ENCODE data around the gene SCARB1. TPM values are rescaled to one million over a fixed set of nuclear protein-coding genes. Genes with fewer than 3 reads are reported as not detected.

The SCARB1 gene
- total RNA-seq, 1 donor from 2014 or later = 11.1 TPM

DNA sequence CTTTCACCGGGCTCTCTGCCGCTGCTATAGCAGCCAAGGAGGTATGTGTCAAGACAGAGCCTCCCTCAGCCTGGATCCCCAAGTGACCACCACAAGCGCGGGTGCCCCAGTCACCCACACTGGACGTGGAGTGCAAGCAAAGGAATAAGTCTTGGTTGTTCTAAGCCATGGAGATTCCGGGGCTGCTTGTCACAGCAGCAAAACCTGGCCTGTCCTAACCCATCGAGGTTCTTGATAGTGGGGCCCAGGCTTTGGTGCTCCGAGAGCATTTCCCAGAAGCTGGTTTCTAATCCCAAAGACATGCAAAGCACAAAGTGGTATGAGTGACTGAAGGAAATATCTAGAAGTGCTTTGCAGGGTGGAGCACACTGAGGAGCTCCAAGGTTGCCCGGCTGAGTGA is 51.3 kb downstream of the SCARB1 start:
- intact Hi-C loops (cut with micrococcal nuclease) = no loop called here
- H3K4me3 ChIP-seq = no peak overlapping the region
- no peak overlapping the region for H3K27ac ChIP-seq (replicated peaks)
- DNase-seq = no peak
- H3K27me3 ChIP-seq (ENCODE audit: low read depth) = no peaks in the 10 kb centered on the region
- peaks cover 30% of the 10 kb centered on the region for H3K36me3 ChIP-seq
- TF ChIP-seq, protein P1, sequence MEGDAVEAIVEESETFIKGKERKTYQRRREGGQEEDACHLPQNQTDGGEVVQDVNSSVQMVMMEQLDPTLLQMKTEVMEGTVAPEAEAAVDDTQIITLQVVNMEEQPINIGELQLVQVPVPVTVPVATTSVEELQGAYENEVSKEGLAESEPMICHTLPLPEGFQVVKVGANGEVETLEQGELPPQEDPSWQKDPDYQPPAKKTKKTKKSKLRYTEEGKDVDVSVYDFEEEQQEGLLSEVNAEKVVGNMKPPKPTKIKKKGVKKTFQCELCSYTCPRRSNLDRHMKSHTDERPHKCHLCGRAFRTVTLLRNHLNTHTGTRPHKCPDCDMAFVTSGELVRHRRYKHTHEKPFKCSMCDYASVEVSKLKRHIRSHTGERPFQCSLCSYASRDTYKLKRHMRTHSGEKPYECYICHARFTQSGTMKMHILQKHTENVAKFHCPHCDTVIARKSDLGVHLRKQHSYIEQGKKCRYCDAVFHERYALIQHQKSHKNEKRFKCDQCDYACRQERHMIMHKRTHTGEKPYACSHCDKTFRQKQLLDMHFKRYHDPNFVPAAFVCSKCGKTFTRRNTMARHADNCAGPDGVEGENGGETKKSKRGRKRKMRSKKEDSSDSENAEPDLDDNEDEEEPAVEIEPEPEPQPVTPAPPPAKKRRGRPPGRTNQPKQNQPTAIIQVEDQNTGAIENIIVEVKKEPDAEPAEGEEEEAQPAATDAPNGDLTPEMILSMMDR (IDR thresholded peaks at IDR 0.05; ENCODE audit: borderline replicate concordance) = no peak
- no peaks in the 10 kb centered on the region for H3K4me1 ChIP-seq
- H3K9me3 ChIP-seq (replicated peaks) = no peaks in the 10 kb centered on the region

DNA sequence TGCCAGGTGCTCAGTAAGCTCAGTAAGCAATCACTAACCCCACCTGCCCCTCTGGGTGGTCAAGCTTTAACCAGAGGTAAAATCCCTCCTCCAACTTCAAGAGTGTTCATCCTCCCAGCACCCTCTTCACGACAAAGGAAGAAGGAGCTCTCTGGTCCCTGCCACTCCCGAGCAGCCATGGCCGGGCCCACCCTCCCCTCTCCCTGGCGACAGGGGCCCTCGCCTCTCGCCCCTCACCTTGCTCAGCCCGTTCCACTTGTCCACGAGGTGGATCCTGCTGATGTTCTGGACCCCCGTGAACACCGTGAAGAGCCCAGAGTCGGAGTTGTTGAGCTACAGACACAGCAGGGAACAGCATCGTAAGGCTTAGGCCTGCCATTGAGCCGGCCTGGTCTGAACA is 52.0 kb downstream of the SCARB1 start:
- no peak overlapping the region for H3K4me3 ChIP-seq
- TF ChIP-seq, protein P1 (IDR thresholded peaks at IDR 0.05; ENCODE audit: borderline replicate concordance) = no peak
- no peaks in the 10 kb centered on the region for H3K9me3 ChIP-seq (replicated peaks)
- DNase-seq = no peak
- H3K27ac ChIP-seq (replicated peaks) = no peak overlapping the region
- no peaks in the 10 kb centered on the region for H3K4me1 ChIP-seq
- H3K27me3 ChIP-seq (ENCODE audit: low read depth) = no peaks in the 10 kb centered on the region
- peaks cover 30% of the 10 kb centered on the region for H3K36me3 ChIP-seq
- intact Hi-C loops (cut with micrococcal nuclease) = no loop called here

DNA sequence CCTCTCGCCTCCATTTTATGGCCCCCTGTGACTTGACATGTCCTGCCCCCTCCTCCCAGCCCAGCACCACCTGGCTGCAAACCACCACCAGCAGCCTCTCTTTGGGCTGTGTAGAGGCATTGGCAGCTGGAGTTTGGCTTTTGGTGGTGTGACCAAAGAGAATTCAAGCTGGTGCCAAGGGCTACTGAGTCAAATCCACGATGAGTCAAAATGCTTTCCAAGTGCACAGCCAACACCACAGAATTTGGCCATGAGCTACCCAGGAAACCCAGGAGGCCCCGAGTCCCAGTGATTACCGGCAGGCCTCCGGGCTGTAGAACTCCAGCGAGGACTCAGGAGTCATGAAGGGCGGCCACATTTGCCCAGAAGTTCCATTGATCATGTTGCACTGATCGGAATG is 53.8 kb downstream of the SCARB1 start:
- Histone ChIP-seq H3K9me3 (replicated peaks) (no peaks in the 10 kb centered on the region), H3K4me1 (no peaks in the 10 kb centered on the region), H3K27ac (replicated peaks) (no peak overlapping the region), H3K4me3 (no peak overlapping the region), H3K27me3 (ENCODE audit: low read depth) (no peaks in the 10 kb centered on the region), H3K36me3 (peaks cover 35% of the 10 kb centered on the region)
- DNase-seq = no peak
- TF ChIP-seq, protein P1 (IDR thresholded peaks at IDR 0.05; ENCODE audit: borderline replicate concordance) = no peak
- intact Hi-C loops (cut with micrococcal nuclease) = no loop called here

DNA sequence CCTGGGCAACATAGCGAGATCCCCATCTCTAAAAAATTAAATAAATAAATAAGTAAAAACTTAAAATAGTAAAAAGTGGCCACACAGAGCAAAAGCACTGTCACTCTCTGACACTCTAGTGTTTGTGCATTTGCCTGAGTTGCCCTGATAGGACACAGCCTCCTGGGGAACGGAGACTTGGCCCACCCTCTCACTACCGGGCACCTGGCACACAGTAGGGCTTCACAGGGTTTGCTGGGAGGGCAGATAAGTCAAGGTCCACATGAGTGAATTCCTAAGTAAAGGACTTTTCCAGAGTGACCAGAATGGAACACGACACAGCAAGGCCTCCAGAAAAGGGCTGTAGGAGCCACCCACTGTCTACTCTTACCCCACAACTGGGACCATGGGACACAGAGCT is 54.3 kb downstream of the SCARB1 start:
- intact Hi-C loops (cut with micrococcal nuclease) = no loop called here
- H3K27me3 ChIP-seq (ENCODE audit: low read depth) = no peaks in the 10 kb centered on the region
- no peak overlapping the region for H3K27ac ChIP-seq (replicated peaks)
- peaks cover 30% of the 10 kb centered on the region for H3K36me3 ChIP-seq
- TF ChIP-seq, protein P1 (IDR thresholded peaks at IDR 0.05; ENCODE audit: borderline replicate concordance) = no peak
- H3K9me3 ChIP-seq (replicated peaks) = no peaks in the 10 kb centered on the region
- peaks cover 3% of the 10 kb centered on the region for H3K4me1 ChIP-seq
- DNase-seq = no peak
- H3K4me3 ChIP-seq = no peak overlapping the region

DNA sequence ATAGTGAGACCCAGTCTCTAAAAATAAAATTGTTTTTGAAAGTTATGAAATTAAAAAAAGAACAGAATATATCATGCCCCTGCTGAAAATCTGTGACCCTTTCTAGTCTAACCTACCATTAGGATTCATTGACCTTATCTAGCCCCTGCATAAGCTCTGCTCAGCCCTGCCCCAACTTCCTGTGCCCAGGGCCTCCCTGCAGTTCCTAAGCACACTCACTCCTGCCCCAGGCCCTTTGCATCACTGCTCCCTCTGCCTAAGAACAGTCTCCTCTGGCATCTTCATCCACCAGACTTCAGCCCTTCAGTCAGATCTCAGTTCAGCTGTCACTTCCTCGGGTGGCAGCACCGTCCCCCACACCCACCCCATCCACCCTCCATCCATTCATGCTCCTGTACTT is 55.4 kb downstream of the SCARB1 start:
- H3K4me3 ChIP-seq = no peak overlapping the region
- H3K36me3 ChIP-seq = peaks cover 19% of the 10 kb centered on the region
- H3K9me3 ChIP-seq (replicated peaks) = no peaks in the 10 kb centered on the region
- no peaks in the 10 kb centered on the region for H3K27me3 ChIP-seq (ENCODE audit: low read depth)
- TF ChIP-seq, protein P1 (IDR thresholded peaks at IDR 0.05; ENCODE audit: borderline replicate concordance) = no peak
- DNase-seq = no peak
- H3K4me1 ChIP-seq = peaks cover 6% of the 10 kb centered on the region
- intact Hi-C loops (cut with micrococcal nuclease) = no loop called here
- no peak overlapping the region for H3K27ac ChIP-seq (replicated peaks)
